GM19452 (cell line): ENCODE data around the gene ULK2.
A peak's percentile ranks its signal among the peaks of the same experiment; 100 is the strongest.

Source experiments
- ATAC-seq: cut with Tn5 transposase; IDR thresholded peaks from one replicate; pipeline ENCODE4 v1.9.1; 2021; ENCODE audit not compliant: unreplicated experiment

ULK2 gene

DNA sequence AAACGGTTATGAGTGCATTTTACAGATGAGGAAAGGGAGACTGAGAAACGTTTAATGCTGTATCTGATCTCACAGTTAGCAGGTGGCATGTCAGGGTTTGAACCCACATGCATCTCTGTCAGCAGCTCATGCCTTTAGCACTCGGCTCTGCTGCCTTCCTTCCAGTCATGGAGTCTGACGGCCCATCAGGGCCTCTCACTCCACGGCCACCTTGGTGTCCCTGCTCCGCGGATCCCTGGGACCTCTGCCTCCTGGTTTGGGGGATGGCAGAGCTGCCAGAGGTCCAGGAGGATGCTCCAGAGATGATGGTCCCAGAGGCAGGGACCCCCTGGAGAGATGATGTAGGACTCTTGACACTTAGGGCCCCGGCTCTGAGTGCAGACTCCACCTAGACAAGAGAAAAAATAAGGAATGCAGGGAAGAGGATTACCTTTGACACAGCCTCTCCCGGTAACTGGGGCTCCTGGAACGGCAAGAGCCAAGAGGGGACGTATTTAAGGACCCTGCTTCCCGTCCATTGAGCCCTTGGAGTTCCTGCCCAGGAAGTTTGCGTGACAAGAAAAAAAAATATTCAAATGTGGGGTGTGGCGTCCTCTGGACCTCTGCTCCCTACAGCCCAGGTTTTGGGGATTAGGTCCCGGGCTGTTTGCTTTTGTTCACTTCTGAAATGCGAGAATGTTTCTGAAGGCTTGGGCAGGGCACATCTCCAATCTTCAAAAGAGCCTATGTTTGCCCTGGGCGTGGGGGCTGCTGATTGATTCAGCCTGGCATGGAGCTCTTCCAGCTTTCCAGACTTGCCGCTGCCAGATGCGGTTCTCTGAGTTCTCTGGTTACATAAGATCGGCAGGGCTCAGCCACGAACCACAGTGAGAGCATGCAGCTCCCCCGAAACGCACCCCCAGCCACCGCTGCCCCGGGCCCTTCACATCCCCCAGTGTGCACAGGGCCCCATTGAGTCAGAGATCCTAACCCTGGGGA is 119.6 kb downstream of the ULK2 start, which contains the start of gene ALDH3A1:
ALDH3A1 (minus strand) TSS at position 470 of the 978 bp plus-strand sequence. CDS start 3,169 bp downstream, outside the sequence.
- ATAC-seq: no peak

DNA sequence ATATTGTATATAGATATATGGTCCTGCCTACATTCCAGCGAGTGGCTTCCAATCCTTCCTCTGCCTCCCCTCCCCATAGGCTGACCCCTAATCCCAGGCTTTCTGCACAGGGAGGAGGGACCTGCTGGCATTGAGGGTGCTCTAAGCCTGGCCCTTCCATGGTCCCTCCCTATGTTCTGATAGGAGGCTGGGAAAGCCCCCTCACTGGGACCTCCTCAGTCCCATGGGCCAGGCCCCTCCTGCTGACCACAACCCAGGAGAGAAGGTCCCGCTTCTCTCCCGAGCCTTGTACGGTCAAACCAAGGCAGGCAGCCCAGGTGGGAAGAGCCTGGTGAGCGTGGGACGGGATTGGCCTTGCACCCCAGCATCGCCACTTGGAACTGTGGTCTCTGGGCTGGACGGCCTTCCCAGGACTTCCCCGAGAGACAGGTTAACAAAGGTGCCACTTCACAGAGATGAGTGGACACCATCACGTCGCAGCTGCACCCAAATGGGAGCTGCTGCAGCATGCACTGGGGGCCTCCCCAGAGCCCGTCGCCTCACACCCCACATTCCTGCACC is 120.5 kb downstream of the ULK2 start:
- ATAC-seq: no peak

DNA sequence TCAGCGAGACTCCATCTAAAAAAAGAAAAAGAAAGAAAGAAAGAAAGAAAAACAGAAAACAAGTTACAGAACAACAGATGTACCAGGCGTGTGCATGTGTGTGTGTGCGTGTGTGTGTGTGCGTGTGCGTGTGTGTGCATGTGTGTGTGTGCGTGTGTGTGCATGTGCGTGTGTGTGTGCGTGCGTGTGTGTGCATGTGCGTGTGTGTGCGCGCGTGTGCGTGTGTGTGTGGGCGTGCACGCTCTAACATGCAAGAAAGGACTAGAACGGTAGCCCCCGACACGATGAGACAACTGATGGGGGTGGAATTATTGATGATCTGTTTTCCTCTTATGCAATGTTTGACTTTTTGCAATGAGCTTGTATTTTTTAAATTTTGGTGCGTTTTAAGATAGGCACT is 121.2 kb downstream of the ULK2 start:
- no peak for ATAC-seq

DNA sequence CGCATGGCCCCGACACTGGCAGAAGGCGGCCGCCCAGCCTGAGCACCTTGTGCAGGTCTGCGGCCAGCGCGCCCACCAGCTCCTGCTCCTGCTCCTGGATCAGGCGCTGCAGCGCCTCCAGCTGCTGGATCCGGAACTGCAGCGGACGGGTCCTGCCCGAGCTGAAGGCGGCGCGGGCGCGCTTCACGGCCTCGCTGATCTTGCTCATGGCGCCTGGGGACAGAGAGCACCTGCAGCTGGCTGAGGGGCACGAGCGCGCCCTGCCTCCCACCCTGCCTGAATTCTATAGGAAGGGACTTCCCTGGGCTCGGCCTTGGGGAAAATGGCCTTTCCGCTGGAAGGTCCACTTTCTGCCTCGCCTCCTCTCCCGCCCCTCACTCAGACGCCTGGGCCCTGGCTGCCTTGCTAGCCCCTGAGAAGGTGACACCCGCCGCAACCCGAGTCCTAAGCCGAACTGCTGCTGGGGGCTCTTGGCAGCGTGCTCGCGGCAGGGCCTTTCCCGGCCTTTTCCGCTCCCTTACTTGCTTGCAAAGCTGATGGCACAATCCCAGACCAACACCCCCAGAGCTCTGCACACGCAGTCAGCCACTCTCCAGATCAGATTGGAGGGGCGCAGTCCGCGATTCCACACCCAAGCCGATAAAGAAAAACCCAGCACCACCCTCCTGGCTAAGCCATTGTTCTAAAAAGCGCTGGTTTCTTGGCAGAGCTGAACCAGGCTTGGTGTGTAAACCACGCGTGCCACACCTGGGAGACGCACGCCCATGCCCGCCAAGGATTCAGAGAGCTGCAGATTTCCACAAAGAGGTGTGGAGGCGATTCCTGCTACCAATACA is 122.6 kb downstream of the ULK2 start:
- ATAC-seq: peak; percentile 75

DNA sequence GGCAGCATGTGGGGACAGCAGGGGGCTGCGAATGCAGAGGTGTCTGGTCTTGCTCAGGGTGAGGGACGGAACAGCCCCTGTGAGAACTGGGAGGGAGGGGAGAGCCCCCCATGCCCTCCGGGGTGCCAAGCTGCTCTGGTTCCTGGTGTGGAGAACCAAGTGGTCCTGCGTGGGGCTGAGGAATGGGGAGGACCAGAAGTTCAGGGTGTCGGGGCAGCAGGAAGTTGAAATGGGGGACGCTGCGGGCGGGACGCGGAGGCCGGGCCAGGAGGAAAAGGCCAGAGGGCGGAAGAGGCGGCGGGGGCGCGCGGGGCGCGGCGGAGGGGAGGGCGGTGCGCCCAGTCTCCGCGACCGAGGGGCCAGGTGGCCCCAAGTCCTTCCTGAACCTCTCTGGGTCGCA is 123.2 kb downstream of the ULK2 start:
- no peak for ATAC-seq

DNA sequence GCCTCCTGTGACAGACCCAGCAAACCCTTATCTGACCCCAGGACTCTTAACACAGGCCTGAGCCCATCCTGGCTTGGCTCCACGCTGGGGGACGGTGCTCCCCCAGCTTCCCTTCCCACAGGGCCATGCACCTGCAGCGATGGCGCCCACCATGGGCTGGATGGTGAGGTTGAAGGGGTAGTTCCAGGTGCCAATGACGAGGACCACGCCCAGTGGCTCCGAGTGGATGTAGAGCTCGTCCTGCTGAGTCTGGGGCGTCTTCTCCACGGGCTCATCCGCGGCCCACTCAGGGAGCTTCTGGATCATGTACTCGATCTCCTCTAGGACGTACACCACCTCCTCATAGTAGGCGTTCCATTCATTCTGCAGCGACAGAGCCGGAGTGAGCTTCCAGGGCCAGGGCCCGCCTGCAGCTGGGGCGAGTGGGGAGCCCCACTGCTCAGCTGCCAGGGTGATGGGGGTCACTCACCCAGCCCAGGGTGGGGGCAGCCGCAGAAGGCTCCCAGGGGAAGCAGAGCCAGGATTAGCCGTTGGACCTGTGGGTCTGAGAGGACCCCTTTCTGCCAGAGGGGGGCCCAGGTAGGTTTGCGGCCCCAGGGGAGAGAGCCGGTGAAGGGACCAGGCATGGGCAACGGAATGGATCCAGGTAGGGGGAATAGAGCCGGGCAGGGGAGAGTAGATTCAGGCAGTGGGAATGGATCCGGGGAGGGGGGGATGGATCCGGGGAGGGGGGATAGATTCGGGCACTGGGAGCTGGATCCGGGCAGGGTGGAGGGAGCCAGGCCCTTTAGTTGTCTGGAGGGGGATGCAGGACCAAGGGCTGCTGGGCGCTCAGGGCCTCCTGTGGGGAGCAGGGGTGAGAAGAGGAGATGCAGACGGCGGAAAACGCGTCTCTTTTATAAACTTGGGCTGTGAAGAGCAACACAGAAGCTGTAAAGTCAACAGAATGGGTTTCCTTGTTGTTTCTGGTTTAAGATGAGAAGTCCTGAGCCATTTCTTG is 124.3 kb downstream of the ULK2 start:
- ATAC-seq: no peak

DNA sequence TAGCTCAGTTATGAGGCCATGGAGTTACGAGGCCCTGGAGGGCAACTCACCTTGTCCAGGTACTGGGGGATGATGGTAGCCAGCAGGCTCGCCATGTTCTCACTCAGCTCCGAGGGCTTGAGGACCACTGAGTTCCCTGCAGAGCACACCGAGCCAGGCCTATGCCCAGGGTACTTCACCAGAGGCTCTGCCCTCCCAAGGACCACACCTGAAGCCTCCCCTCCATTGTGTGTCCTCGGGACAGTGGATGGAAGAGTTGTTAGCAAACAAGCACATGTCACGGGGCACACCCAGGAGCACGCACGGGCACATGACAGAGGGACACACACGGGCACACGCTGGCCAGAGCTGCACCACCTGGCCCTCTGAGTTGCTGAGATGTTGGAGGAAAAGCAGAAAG is 125.2 kb downstream of the ULK2 start:
- ATAC-seq: no peak

DNA sequence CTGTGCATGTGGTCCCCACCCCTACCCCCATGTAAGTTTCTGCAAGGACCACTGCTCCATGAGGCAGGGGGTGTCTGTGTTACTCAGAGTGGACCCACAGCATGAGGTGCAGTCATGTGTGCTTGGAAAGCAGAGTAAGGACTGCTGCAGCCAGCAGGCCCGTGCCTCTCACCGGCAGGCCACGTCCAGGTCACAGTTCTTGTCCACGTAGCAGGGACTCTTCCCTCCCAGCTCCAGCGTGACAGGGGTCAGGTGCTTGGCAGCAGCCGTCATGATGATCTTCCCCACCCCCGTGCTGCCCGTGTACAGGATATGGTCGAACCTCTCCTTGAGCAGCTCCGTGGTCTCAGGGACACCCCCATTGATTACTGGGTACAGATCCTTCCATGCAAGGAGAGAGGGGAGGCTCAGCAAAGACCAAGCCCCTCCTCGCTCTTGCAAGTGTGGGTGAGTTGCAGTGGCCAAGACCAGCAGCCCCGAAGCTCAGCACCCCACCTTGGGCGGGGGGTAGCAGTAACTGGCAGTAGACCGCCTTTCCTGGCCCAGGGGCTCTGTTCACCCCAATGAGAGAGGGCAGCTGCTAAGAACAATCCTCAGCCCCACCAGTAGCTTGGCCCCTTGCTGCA is 125.8 kb downstream of the ULK2 start:
- no peak for ATAC-seq

DNA sequence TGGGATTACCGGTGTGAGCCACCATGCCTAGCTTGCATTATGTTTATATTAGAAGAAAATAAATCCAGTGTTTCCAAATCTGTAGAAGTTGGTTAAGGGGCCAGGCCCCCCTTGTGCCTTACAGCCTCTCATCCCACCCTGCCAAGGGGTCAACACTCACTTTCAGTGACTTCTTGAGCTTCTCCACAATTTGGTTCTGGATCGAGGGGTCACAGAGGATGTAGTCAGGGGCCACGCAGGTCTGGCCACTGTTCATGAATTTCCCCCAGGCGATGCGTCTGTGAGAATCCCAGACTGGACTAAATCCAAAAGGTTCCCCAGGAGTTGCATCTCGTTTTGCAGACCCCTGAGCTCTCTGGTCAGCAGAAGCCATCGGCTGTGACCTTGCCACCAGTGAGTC is 126.8 kb downstream of the ULK2 start:
- ATAC-seq: no peak

DNA sequence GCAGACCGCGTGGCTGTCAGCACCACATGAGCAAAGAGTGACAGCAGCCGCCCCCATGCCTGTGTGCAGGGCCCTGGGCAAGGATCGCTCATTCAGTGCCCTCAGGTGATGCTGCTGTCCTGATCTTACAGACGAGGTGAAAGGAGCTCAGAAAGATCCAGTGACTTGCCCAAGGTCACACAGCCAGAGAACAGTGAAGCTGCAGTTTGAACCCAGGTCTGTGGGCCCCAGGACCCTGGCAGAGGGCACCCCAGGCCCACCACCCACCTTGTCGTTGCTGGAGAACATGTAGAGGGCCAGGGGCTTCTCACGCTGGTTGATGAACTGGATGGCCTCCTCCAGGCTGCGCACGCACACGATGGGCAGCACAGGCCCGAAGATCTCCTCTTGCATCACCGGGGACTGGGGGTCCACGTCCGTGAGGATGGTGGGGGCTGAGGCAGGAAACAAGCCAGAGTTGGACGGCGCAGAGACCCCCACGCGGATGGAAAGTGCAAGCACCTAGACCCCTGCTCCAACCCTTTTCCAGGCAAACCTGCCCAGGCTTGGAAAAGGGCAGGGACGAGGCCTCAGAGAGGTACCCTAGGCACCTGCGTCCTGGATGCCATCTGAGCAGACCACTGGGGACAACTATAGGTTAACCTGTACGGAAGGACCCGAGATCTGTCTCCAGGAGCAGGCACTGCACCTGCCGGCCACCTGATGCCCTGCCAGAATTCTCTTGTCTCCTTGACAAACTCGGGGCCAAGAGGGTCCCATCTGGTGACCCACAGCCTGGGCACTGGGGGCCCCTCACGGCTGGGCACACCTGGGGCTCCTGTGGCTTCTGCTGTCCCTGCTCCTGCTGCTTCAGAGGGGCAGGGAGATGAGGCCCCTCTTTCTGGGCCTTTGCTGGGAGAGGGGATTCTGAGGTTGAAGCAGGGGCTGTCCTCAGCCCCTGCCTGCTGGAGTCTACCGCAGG is 128.2 kb downstream of the ULK2 start:
- no peak for ATAC-seq

DNA sequence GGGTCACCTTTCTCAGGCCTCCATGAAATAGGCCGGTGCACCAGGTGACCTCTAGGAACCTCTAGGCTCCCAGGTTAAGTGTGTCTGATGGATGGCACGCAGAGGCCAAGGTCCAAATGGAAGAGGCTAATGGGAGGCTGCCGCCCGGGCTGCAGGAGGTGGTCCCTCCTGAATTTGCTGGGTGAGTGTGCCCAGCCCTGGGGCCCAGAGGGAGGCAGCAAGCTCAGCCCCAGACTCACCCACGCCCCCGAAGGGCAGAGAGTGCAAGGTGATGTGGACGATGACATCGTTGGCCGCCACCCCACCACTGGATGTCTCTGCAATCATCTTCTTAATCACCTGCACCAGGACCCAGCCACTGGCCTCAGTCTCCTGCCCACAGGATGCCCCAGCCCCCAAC is 129.0 kb downstream of the ULK2 start:
- ATAC-seq: no peak

DNA sequence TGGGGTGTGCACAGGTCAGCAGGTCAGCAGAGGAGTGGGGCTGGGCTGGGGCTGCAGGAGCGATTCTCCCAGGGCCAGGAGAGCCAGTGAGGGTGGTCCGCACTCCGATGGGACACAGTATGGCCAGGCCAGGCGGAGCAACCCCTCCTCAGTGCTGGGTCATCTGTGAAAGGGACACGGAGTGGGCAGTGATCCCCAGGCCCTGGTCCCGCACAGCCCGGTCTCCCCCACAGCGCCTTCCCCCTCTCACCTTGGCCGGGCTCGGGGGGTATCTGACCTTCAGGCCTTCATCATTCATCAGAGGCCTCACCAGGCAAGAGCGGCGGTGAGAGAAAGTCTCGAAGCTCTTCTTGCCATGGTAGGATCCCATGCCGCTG is 129.7 kb downstream of the ULK2 start:
- ATAC-seq: no peak

DNA sequence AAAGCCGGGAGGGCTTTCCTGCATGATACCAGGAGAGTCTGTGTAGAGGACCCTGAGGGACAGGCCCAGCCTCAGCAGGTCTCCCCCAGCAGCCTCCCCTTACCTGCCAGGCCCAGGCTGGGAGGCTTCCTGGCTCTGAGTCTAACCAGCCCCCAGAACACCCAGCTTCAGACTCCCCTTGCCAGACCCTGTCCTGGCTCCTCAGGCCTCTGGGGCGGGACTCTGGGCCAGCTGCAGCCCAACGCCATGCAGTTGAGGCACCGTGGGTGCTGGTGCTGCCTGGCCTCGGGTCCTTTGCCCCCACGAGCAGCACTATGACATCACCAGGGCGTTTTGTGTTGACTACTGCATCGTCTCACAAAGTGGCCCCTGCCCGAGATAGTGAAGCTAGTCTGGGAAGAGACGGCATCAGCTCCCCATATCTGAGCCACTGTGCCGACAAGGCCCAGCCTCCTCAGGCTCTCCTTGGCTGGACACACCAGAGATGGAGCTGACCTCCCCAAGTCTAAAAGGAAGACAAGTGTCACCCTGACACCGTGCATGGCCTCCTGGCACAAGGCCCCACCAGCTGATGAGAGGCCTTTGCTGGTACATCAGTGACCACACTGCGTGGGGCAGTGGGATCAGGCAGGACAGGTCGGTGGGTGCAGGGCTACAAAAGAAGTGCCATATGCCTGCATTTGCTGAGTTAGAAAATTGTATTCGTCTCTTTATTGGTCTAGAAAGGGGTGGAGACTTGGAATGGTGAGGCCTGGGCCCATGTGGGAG is 130.2 kb downstream of the ULK2 start:
- ATAC-seq: no peak

DNA sequence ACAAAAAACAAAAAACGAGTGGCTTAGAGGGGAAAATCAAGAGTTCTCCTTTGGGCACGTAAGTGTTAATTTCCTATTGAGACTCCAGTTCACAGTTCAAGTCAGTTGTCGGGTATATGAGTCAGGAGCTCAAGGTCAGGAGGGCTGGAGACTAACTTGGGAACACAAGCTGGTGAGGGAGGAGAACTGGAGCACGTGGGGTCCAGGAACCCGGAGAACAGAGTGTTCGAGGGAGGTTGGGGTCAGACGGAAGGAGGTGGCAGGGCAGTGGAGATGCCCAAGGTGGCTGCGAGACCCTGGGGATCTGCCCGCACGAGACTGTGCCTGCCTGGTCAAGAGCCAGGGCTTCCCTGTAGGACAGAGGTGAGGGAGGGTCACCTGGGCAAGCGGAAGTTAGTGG is 131.7 kb downstream of the ULK2 start:
- ATAC-seq: no peak

DNA sequence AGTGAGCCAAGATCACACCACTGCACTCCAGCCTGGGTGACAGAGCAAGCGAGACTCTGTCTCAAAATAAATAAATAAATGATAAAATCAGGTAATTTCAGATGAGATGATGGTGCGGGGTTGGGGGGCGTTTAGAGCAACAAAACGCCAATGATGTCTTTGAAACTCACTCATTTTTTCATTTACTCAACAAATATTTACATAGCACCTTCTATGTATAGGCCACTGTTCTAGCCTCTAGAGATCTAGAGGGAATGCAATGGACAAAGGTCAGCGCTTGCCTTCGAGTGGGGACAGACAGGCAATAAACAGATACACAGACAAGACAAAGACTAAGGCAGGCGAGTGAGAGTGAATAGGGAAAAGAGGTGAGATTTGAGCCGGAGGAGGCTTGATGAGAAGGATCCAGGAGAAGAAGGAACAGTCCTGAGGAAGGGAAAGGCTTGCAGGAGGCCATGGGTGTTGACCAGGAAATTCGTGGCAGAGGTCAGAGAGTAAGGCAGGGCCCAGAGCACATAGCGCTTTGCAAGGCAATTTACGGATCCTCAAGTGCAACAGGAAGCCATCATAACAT is 133.7 kb downstream of the ULK2 start:
- no peak for ATAC-seq

DNA sequence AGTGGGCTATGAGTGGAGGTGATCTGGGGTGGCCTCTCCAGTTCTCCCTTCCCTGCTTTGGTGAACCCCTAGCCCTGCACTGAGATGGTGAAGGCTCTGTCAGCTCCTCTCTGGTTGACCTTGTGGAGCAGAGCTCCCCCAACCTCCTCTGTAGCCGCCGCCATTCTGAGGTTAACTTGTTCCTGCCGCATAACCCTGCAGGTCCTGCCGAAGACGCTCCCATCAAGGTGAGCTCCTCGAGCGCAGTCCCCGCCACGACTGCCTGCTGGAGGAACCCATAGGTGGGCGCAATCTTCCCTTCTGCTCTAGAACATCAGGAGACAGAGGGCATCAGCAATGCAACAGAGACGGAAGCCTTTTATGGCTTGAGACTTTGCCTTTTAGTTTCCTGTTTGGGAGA is 136.1 kb downstream of the ULK2 start:
- no peak for ATAC-seq

DNA sequence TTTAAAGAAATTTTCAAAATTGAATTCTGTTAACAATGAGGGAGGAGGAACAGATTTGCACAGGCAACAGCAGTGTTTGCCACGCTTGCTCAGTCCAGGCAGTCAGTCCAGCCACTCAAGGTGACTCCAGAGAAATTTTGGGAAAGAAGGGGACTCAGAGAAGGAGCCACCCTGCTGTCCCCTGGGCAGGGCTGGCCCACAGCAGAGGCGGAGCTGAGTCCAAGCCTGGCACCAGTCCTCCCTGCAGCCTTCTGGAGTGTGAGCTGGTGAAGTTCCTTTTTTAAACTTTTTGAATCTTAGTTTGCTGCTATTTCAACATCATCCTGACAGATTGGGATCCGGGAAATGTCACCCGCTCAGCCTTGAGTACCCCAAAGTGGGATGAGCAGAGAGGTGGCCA is 136.9 kb downstream of the ULK2 start:
- ATAC-seq: no peak

DNA sequence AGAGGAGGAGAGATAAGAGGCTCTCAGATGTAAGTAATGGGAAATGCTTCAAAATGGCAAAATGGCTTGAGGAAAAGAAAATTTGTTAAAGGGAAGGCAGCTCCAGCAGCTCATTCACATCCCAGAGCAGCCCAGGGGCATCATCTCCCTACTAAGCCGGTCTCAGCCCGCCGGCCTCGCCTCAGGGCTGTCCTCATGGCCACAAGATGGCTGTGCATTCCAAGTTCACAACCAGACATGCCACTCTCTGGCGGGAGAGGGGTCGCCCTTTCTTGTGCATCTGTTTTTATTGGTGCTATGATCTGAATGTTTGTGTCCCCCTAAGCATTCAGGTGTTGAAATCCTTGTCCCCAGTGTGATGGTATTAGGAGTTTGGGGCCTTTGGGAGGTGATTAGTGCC is 137.8 kb downstream of the ULK2 start:
- ATAC-seq: no peak
